ENCODE results near the gene COQ3.

DNA sequence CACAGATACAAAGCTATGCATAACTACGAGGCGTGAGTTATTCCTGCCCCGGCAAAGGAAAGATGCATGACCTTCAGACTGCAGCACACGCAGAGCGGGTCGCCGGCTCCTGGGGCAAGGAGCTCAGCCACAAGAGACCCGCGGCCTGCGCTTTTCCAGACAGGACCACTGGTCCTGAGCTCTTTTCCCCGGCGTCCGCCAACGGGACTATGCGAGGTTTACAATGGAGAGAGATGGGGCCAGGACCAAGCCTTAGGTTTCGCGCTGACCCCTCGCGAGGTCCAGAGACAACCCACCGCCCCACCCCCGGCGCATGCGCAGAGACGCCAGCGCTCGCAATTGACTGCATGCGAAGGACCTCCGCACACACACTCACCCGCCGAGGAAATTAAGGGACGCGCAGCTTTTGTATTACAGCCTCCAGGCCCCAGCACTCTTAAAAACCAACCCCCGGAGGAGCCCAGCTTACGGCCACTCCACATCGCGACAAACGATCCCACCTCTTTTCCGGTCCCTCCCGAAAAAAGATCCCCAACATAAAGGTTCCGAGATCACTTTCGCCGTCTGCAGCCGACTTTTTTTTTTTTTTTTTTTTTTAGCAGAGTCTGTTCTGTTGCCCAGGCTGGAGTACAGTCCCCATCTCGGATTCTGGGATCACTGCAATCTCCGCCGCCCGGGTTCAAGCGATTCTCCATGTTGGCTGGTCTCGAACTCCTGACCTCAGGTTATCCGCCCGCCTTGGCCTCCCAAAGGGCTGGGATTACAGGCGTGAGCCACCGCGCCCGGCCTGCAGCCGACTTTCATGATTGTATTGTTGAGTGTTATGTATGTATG, at the start of gene COQ3:
- no peak for TF ChIP-seq JUN (CRISPR knock-in tag; IDR thresholded peaks at IDR 0.05)
- TF ChIP-seq, protein P1, sequence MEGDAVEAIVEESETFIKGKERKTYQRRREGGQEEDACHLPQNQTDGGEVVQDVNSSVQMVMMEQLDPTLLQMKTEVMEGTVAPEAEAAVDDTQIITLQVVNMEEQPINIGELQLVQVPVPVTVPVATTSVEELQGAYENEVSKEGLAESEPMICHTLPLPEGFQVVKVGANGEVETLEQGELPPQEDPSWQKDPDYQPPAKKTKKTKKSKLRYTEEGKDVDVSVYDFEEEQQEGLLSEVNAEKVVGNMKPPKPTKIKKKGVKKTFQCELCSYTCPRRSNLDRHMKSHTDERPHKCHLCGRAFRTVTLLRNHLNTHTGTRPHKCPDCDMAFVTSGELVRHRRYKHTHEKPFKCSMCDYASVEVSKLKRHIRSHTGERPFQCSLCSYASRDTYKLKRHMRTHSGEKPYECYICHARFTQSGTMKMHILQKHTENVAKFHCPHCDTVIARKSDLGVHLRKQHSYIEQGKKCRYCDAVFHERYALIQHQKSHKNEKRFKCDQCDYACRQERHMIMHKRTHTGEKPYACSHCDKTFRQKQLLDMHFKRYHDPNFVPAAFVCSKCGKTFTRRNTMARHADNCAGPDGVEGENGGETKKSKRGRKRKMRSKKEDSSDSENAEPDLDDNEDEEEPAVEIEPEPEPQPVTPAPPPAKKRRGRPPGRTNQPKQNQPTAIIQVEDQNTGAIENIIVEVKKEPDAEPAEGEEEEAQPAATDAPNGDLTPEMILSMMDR (IDR thresholded peaks at IDR 0.05) = no peak
- TF ChIP-seq USF1 (CRISPR knock-in tag; IDR thresholded peaks at IDR 0.05) = no peak
- no peak for TF ChIP-seq ATF1 (CRISPR knock-in tag; IDR thresholded peaks at IDR 0.05)
- no peak for TF ChIP-seq ZNF138 (CRISPR knock-in tag; conservative IDR thresholded peaks at IDR 0.05)
- TF ChIP-seq SMAD3 (CRISPR knock-in tag; IDR thresholded peaks at IDR 0.05; ENCODE audit: borderline replicate concordance) = no peak
- no peak for TF ChIP-seq ZNF232 (CRISPR knock-in tag; IDR thresholded peaks at IDR 0.05)
- TF ChIP-seq, protein P2, sequence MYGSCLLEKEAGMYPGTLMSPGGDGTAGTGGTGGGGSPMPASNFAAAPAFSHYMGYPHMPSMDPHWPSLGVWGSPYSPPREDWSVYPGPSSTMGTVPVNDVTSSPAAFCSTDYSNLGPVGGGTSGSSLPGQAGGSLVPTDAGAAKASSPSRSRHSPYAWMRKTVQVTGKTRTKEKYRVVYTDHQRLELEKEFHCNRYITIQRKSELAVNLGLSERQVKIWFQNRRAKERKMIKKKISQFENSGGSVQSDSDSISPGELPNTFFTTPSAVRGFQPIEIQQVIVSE (CRISPR knock-in tag; IDR thresholded peaks at IDR 0.05; ENCODE audit: borderline replicate concordance) = no peak
- TF ChIP-seq, protein P3, sequence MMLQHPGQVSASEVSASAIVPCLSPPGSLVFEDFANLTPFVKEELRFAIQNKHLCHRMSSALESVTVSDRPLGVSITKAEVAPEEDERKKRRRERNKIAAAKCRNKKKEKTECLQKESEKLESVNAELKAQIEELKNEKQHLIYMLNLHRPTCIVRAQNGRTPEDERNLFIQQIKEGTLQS (CRISPR knock-in tag; conservative IDR thresholded peaks at IDR 0.05) = no peak
- TF ChIP-seq CREM (CRISPR knock-in tag; IDR thresholded peaks at IDR 0.05) = no peak; the same call in 1 of the 2 replicates
- TF ChIP-seq TEAD4 (CRISPR knock-in tag; IDR thresholded peaks at IDR 0.05) = no peak

Data from WTC11 (cell line).